ENCODE results near the gene EXOSC10. TPM values are rescaled to one million over a fixed set of nuclear protein-coding genes. Genes with fewer than 3 reads are reported as not detected.
"Not testable (repeated sequence)": the region's sequence is repeated elsewhere in the genome, so short reads cannot be mapped to it uniquely, and the experiment has no call there.

The EXOSC10 gene
- total RNA-seq, 1 donor from 2014 or later: 20.4 TPM

- intact Hi-C loops (cut with micrococcal nuclease): no loop called here
- ATAC-seq: no peak
- no peak for DNase-seq
Observed at GRCh38 chr1:11026903-11027302, 72.8 kb downstream of the EXOSC10 start.

DNA sequence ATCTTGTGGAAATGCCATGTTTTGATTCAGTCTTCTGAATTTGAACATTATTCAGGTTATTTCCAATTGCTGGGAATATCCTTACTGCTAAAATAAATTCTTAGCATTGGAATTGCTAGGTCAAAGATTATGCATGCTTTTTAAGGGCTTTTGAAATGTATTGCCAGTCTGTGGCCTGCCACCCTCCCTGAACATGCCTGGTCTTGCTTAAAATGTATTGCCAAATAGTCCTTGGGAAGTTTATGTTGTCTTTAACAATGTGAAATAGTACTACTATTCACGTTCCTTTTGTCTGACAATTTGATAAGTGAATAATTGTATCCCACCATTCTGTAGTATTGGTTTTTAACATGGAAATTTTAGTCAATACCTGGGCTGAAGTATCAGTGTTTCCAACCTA, 73.6 kb downstream of the EXOSC10 start:
- DNase-seq: no peak
- ATAC-seq: no peak
- intact Hi-C loops (cut with micrococcal nuclease): no loop called here

- no peak for ATAC-seq
- intact Hi-C loops (cut with micrococcal nuclease): no loop called here
- no peak for DNase-seq
Observed at GRCh38 chr1:11025618-11026017, 74.1 kb downstream of the EXOSC10 start.

- DNase-seq: no peak
- ATAC-seq: no peak
- intact Hi-C loops (cut with micrococcal nuclease): no loop called here
Observed at GRCh38 chr1:11024874-11025203, 74.8 kb downstream of the EXOSC10 start.

DNA sequence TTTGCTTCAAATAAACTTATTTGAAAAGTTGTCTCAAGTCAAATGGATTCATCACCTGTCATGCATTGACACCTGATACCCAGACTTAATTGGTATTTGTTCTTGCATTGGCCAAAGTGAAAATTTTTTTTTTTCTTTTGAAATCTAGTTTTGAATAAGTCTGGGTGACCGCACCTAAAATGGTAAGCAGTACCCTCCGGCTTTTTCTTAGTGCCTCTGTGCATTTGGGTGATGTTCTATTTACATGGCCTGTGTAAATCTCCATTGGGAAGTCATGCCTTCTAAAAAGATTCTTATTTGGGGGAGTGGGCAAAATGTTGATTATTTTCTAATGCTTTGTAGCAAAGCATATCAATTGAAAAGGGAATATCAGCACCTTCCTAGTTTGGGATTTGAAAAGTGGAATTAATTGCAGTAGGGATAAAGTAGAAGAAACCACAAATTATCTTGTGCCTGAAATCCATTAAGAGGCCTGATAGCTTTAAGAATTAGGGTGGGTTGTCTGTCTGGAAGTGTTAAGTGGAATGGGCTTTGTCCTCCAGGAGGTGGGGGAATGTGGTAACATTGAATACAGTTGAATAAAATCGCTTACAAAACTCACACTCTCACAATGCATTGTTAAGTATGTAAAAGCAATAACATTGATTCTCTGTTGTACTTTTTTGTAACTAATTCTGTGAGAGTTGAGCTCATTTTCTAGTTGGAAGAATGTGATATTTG, 75.4 kb downstream of the EXOSC10 start:
- ATAC-seq: no peak
- no peak for DNase-seq
- intact Hi-C loops (cut with micrococcal nuclease): no loop called here

DNA sequence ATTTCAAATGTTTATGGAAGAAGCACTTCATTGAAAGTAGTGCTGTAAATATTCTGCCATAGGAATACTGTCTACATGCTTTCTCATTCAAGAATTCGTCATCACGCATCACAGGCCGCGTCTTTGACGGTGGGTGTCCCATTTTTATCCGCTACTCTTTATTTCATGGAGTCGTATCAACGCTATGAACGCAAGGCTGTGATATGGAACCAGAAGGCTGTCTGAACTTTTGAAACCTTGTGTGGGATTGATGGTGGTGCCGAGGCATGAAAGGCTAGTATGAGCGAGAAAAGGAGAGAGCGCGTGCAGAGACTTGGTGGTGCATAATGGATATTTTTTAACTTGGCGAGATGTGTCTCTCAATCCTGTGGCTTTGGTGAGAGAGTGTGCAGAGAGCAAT, 76.5 kb downstream of the EXOSC10 start:
- ATAC-seq (no peak), DNase-seq (no peak)
- intact Hi-C loops (cut with micrococcal nuclease): no loop called here

- ATAC-seq: no peak
- no peak for DNase-seq
- intact Hi-C loops (cut with micrococcal nuclease): no loop called here
Observed at GRCh38 chr1:11019971-11020370, 79.7 kb downstream of the EXOSC10 start.

DNA sequence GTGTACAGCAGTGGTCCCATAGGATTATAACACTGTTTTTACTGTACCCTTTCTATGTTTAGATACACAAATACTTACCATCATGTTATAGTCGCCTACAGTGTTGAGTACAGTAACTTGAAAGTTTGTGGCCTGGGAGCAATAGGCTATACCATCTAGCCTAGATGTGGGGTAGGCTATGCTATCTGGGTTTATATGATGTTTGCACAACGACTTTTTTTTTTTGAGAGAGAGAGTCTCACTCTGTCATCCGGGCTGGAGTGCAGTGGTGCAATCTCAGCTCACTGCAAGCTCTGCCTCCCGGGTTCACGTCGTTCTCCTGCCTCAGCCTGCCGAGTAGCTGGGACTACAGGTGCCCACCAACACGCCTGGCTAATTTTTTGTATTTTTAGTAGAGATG, 80.3 kb downstream of the EXOSC10 start:
- intact Hi-C loops (cut with micrococcal nuclease); DNase-seq; ATAC-seq: not testable (repeated sequence)

Other genes starting within 250 kb of the EXOSC10 start
- gene TARDBP, start 87.2 kb downstream of the EXOSC10 start, total RNA-seq: 117 TPM
- gene MASP2, start 52.6 kb downstream of the EXOSC10 start, total RNA-seq: not detected
- 48.9 TPM for gene SRM, start 39.9 kb downstream of the EXOSC10 start, total RNA-seq
- gene ANGPTL7, start 89.5 kb upstream of the EXOSC10 start, total RNA-seq: 1.0 TPM
- 30.7 TPM for gene MTOR, start 162.7 kb upstream of the EXOSC10 start, total RNA-seq
- 11.8 TPM for gene UBIAD1, start 173.3 kb upstream of the EXOSC10 start, total RNA-seq

Measured in left ventricle myocardium superior (tissue), 1 donor.